HCT116 (cell line): ENCODE measurements around the gene AGPAT3.

Experiments
- ELF1 ChIP-seq: IDR thresholded peaks from 2 replicates; pipeline ENCODE4 v1.6.1; 2012; ENCODE audit warnings: low read depth, borderline replicate concordance
- EZH2 ChIP-seq: fragments of 200-600 bp; sonication (generic); IDR thresholded peaks from 2 replicates; pipeline ENCODE4 v1.6.1; 2017; ENCODE audit warnings: antibody characterized with exemption, mixed run types
- EZH2phosphoT487 ChIP-seq: fragments of 200-600 bp; IDR thresholded peaks from 2 replicates; pipeline ENCODE4 v1.6.1; 2018; ENCODE audit warnings: antibody characterized with exemption, borderline replicate concordance
- JUND ChIP-seq: IDR thresholded peaks from 2 replicates; pipeline ENCODE4 v1.6.1; 2012
- ZBTB33 ChIP-seq: IDR thresholded peaks from 2 replicates; pipeline ENCODE4 v1.6.1; 2011; ENCODE audit warnings: mild to moderate bottlenecking, low read length, moderate library complexity; ENCODE audit not compliant: insufficient replicate concordance; ENCODE audit errors: extremely low read depth
- ZNF274 ChIP-seq: fragments of 200-500 bp; sonication (Bioruptor generic); IDR thresholded peaks from 2 replicates; pipeline ENCODE4 v1.6.1; 2014; ENCODE audit warnings: mild to moderate bottlenecking, low read depth, low read length, inconsistent platforms
- TF ChIP-seq, protein P1 (sequence below), 3 experiments: fragments of 200-600 bp in 1 of 3; sonication (generic) in 1 of 3; IDR thresholded peaks in 2 of 3; conservative IDR thresholded peaks in 1 of 3; 2 replicates each; pipeline ENCODE4 v1.5.1; 2012 to 2017; ENCODE audit warnings: low read depth in 2 of 3, low read length in 2 of 3, antibody characterized with exemption in 1 of 3, borderline replicate concordance in 1 of 3, control low read depth in 1 of 3, mild to moderate bottlenecking in 1 of 3, mixed read lengths in 1 of 3, mixed run types in 1 of 3, moderate library complexity in 1 of 3; ENCODE audit not compliant: insufficient read depth in 1 of 3

GRCh38 chr21:43908167-43908566, 43.1 kb downstream of the AGPAT3 start:
- TF ChIP-seq, protein P1, sequence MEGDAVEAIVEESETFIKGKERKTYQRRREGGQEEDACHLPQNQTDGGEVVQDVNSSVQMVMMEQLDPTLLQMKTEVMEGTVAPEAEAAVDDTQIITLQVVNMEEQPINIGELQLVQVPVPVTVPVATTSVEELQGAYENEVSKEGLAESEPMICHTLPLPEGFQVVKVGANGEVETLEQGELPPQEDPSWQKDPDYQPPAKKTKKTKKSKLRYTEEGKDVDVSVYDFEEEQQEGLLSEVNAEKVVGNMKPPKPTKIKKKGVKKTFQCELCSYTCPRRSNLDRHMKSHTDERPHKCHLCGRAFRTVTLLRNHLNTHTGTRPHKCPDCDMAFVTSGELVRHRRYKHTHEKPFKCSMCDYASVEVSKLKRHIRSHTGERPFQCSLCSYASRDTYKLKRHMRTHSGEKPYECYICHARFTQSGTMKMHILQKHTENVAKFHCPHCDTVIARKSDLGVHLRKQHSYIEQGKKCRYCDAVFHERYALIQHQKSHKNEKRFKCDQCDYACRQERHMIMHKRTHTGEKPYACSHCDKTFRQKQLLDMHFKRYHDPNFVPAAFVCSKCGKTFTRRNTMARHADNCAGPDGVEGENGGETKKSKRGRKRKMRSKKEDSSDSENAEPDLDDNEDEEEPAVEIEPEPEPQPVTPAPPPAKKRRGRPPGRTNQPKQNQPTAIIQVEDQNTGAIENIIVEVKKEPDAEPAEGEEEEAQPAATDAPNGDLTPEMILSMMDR (IDR thresholded peaks at IDR 0.05 in 2 of 3, conservative IDR thresholded peaks at IDR 0.05 in 1 of 3; ENCODE audit: borderline replicate concordance in 1 of 3, insufficient read depth in 1 of 3, low read depth in 2 of 3, low read length in 2 of 3): no peak
- no peak for TF ChIP-seq ZBTB33
- TF ChIP-seq ELF1: no peak
- no peak for TF ChIP-seq EZH2
- TF ChIP-seq ZNF274: no peak
- TF ChIP-seq EZH2phosphoT487: no peak
- no peak for TF ChIP-seq JUND
